Karpas-422 (cell line): ENCODE data around the gene NCOA3. TPM values are rescaled to one million over a fixed set of nuclear protein-coding genes. Genes with fewer than 3 reads are reported as not detected.
"Not testable (repeated sequence)": the region's sequence is repeated elsewhere in the genome, so short reads cannot be mapped to it uniquely, and the experiment has no call there.

Experiments
- DNase-seq: peaks from one replicate; pipeline ENCODE4 v3.0.0-alpha.2; 2015
- H2AFZ ChIP-seq: fragments of 200-600 bp; sonication (generic); 2 replicates; pipeline ENCODE4 v1.6.1; 2014; ENCODE audit warnings: antibody characterized with exemption, low read length, mixed read lengths
- H3K27ac ChIP-seq: fragments of 200-600 bp; sonication (generic); 2 replicates; pipeline ENCODE4 v1.5.1; 2014; ENCODE audit warnings: mild to moderate bottlenecking, low read length, moderate library complexity
- H3K27me3 ChIP-seq: fragments of 200-600 bp; sonication (generic); 2 replicates; pipeline ENCODE4 v1.6.1; 2014; ENCODE audit warnings: low read length, mixed read lengths
- H3K36me3 ChIP-seq: fragments of 200-600 bp; sonication (generic); 2 replicates; pipeline ENCODE4 v1.6.1; 2014; ENCODE audit warnings: low read length, mixed read lengths; ENCODE audit not compliant: insufficient read depth
- H3K4me1 ChIP-seq: fragments of 200-600 bp; sonication (generic); 2 replicates; pipeline ENCODE4 v1.6.1; 2014; ENCODE audit warnings: mild to moderate bottlenecking, low read length, mixed read lengths
- H3K4me2 ChIP-seq: fragments of 200-600 bp; sonication (generic); 2 replicates; pipeline ENCODE4 v1.6.1; 2014; ENCODE audit warnings: low read length, low read depth, mild to moderate bottlenecking; ENCODE audit not compliant: poor library complexity, severe bottlenecking
- H3K4me3 ChIP-seq: fragments of 200-600 bp; sonication (generic); 2 replicates; pipeline ENCODE4 v1.5.1; 2014; ENCODE audit warnings: mild to moderate bottlenecking, antibody characterized with exemption, low read length, mixed read lengths
- H3K79me2 ChIP-seq: fragments of 200-600 bp; sonication (generic); 2 replicates; pipeline ENCODE4 v1.6.1; 2014; ENCODE audit warnings: mild to moderate bottlenecking, low read length, mixed read lengths
- H3K9ac ChIP-seq: fragments of 200-600 bp; sonication (generic); 2 replicates; pipeline ENCODE4 v1.6.0; 2014; ENCODE audit warnings: low read length
- H3K9me2 ChIP-seq: fragments of 200-600 bp; sonication (generic), shearing (Covaris generic); replicated peaks from 2 replicates; pipeline ENCODE4 v1.6.0; 2014; ENCODE audit warnings: mild to moderate bottlenecking, low read length, moderate library complexity; ENCODE audit not compliant: insufficient read depth
- H3K9me3 ChIP-seq: fragments of 300-700, 200-600 bp; sonication (generic); 2 replicates; pipeline ENCODE4 v1.6.1; 2014; ENCODE audit warnings: low read length, mixed read lengths
- H4K20me1 ChIP-seq: fragments of 200-600 bp; sonication (generic); 2 replicates; pipeline ENCODE4 v1.6.1; 2014; ENCODE audit warnings: mild to moderate bottlenecking, antibody characterized with exemption, low read length, low read depth; ENCODE audit not compliant: insufficient read depth
- total RNA-seq: library from RNA; depleted of rRNA; stranded (reverse); fragments of >200 nt; shearing (Covaris generic); gene quantifications from 2 replicates; pipeline ENCODE4 v1.2.3, GENCODE V29; 2014; ENCODE audit warnings: low replicate concordance

NCOA3 gene
- total RNA-seq, 1 experiment from 2014 or later, result 90.0 TPM

- Histone ChIP-seq H3K9me3 (no peaks in the 10 kb centered on the region), H3K4me2 (peak overlapping the region; percentile 97), H3K9me2 (no peaks in the 10 kb centered on the region), H3K79me2 (peaks cover 41% of the 10 kb centered on the region), H3K27ac (peak overlapping the region; percentile 44), H3K4me1 (peaks cover 43% of the 10 kb centered on the region), H3K4me3 (peak overlapping the region; percentile 95), H3K27me3 (no peaks in the 10 kb centered on the region), H3K9ac (peak overlapping the region; percentile 97), H3K36me3 (no peaks in the 10 kb centered on the region), H4K20me1 (peaks cover 4% of the 10 kb centered on the region; the same call in 1 of the 2 replicates), H2AFZ (peak overlapping the region; percentile 64)
- DNase-seq, result no peak
Observed at GRCh38 chr20:47501116-47501481, 588 bp upstream of the NCOA3 start.

- peaks cover 4% of the 10 kb centered on the region; the same call in 1 of the 2 replicates for H4K20me1 ChIP-seq
- H3K4me3 ChIP-seq, result peak overlapping the region; percentile 95
- H3K9me2 ChIP-seq, result no peaks in the 10 kb centered on the region
- H3K4me1 ChIP-seq, result peaks cover 54% of the 10 kb centered on the region
- no peaks in the 10 kb centered on the region for H3K27me3 ChIP-seq
- H3K27ac ChIP-seq, result peak overlapping the region; percentile 84
- peak overlapping the region; percentile 97 for H3K4me2 ChIP-seq
- H3K9me3 ChIP-seq, result no peaks in the 10 kb centered on the region
- peaks cover 56% of the 10 kb centered on the region for H3K79me2 ChIP-seq
- peak; percentile 82 for DNase-seq
- no peaks in the 10 kb centered on the region for H3K36me3 ChIP-seq
- H2AFZ ChIP-seq, result 0 out of 2 replicates have a peak overlapping the region, but pooled peaks have one; percentile 27
- peak overlapping the region; percentile 97 for H3K9ac ChIP-seq
Observed at GRCh38 chr20:47502271-47503239, 868 bp downstream of the NCOA3 start.

- peaks cover 67% of the 10 kb centered on the region for H3K79me2 ChIP-seq
- no peaks in the 10 kb centered on the region for H3K27me3 ChIP-seq
- peak overlapping the region; percentile 84 for H3K27ac ChIP-seq
- H4K20me1 ChIP-seq, result peaks cover 4% of the 10 kb centered on the region; the same call in 1 of the 2 replicates
- H3K9me3 ChIP-seq, result no peaks in the 10 kb centered on the region
- H3K9ac ChIP-seq, result peak overlapping the region; percentile 97
- H3K4me1 ChIP-seq, result peaks cover 62% of the 10 kb centered on the region
- peak overlapping the region; percentile 95 for H3K4me3 ChIP-seq
- DNase-seq, result peak; percentile 67
- H2AFZ ChIP-seq, result no peak overlapping the region
- no peaks in the 10 kb centered on the region for H3K36me3 ChIP-seq
- H3K4me2 ChIP-seq, result peak overlapping the region; percentile 97
- H3K9me2 ChIP-seq, result no peaks in the 10 kb centered on the region
Observed at GRCh38 chr20:47503685-47504084, 2.0 kb downstream of the NCOA3 start.

GRCh38 chr20:47506335-47506734 is 4.6 kb downstream of the NCOA3 start:
- no peak overlapping the region for H3K9ac ChIP-seq
- H3K4me2 ChIP-seq, result peak overlapping the region; percentile 9
- no peak overlapping the region for H3K4me3 ChIP-seq
- H3K36me3 ChIP-seq, result 0 out of 2 replicates have a peak, but pooled peaks cover 11% of the 10 kb centered on the region
- DNase-seq, result no peak
- no peaks in the 10 kb centered on the region for H3K9me2 ChIP-seq
- peaks cover 93% of the 10 kb centered on the region for H3K79me2 ChIP-seq
- H4K20me1 ChIP-seq, result peaks cover 4% of the 10 kb centered on the region; the same call in 1 of the 2 replicates
- H2AFZ ChIP-seq, result no peak overlapping the region
- no peaks in the 10 kb centered on the region for H3K9me3 ChIP-seq
- H3K27ac ChIP-seq, result peak overlapping the region; percentile 37; the same call in 1 of the 2 replicates
- peaks cover 58% of the 10 kb centered on the region for H3K4me1 ChIP-seq
- no peaks in the 10 kb centered on the region for H3K27me3 ChIP-seq

GRCh38 chr20:47506850-47507249 is 5.2 kb downstream of the NCOA3 start:
- H3K4me1 ChIP-seq, result peaks cover 56% of the 10 kb centered on the region
- H3K27me3 ChIP-seq, result no peaks in the 10 kb centered on the region
- peaks cover 4% of the 10 kb centered on the region; the same call in 1 of the 2 replicates for H4K20me1 ChIP-seq
- no peaks in the 10 kb centered on the region for H3K9me3 ChIP-seq
- peaks cover 98% of the 10 kb centered on the region for H3K79me2 ChIP-seq
- peak overlapping the region; percentile 9 for H3K4me2 ChIP-seq
- H3K9me2 ChIP-seq, result no peaks in the 10 kb centered on the region
- no peak overlapping the region for H3K4me3 ChIP-seq
- no peak for DNase-seq
- no peak overlapping the region for H3K9ac ChIP-seq
- no peak overlapping the region for H2AFZ ChIP-seq
- 0 out of 2 replicates have a peak, but pooled peaks cover 11% of the 10 kb centered on the region for H3K36me3 ChIP-seq
- peak overlapping the region; percentile 37; the same call in 1 of the 2 replicates for H3K27ac ChIP-seq

- not testable (repeated sequence) for H3K9me2 ChIP-seq, H4K20me1 ChIP-seq
Observed at GRCh38 chr20:47507275-47507981, 5.7 kb downstream of the NCOA3 start.

GRCh38 chr20:47508278-47508677 is 6.6 kb downstream of the NCOA3 start:
- Histone ChIP-seq H3K9me2 (no peaks in the 10 kb centered on the region), H3K27ac (peak overlapping the region; percentile 49), H3K4me3 (no peak overlapping the region), H3K9ac (no peak overlapping the region), H3K4me1 (peaks cover 58% of the 10 kb centered on the region), H3K4me2 (peak overlapping the region; percentile 6), H3K79me2 (peaks cover 98% of the 10 kb centered on the region), H3K36me3 (0 out of 2 replicates have a peak, but pooled peaks cover 11% of the 10 kb centered on the region), H4K20me1 (no peaks in the 10 kb centered on the region), H3K27me3 (no peaks in the 10 kb centered on the region), H2AFZ (no peak overlapping the region), H3K9me3 (no peaks in the 10 kb centered on the region)
- DNase-seq, result no peak

More at GRCh38 chr20:47507275-47507981, 5.7 kb downstream of the NCOA3 start:
- not testable (repeated sequence) for H3K27me3 ChIP-seq, H3K9me3 ChIP-seq, H3K9ac ChIP-seq, H2AFZ ChIP-seq, DNase-seq, H3K4me3 ChIP-seq
- Histone ChIP-seq H3K27ac (0 out of 2 replicates have a peak overlapping the region, but pooled peaks have one; percentile 37), H3K4me2 (peak overlapping the region; percentile 9), H3K36me3 (0 out of 2 replicates have a peak, but pooled peaks cover 11% of the 10 kb centered on the region), H3K79me2 (peaks cover 98% of the 10 kb centered on the region), H3K4me1 (peaks cover 56% of the 10 kb centered on the region)
